Activated CD4-positive, alpha-beta T cell treated with anti-CD3 and anti-CD28 coated beads for 24 hours (primary cell): ENCODE measurements around the gene VBP1.
"Not testable (repeated sequence)": the region's sequence is repeated elsewhere in the genome, so short reads cannot be mapped to it uniquely, and the experiment has no call there.

Source experiments
- DNase-seq, 2 donors: peaks; one replicate each; pipeline ENCODE4 v3.0.0-alpha.2; 2020; ENCODE audit warnings: low read depth in 2 of 2

Gene VBP1, protein sequence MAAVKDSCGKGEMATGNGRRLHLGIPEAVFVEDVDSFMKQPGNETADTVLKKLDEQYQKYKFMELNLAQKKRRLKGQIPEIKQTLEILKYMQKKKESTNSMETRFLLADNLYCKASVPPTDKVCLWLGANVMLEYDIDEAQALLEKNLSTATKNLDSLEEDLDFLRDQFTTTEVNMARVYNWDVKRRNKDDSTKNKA

DNA sequence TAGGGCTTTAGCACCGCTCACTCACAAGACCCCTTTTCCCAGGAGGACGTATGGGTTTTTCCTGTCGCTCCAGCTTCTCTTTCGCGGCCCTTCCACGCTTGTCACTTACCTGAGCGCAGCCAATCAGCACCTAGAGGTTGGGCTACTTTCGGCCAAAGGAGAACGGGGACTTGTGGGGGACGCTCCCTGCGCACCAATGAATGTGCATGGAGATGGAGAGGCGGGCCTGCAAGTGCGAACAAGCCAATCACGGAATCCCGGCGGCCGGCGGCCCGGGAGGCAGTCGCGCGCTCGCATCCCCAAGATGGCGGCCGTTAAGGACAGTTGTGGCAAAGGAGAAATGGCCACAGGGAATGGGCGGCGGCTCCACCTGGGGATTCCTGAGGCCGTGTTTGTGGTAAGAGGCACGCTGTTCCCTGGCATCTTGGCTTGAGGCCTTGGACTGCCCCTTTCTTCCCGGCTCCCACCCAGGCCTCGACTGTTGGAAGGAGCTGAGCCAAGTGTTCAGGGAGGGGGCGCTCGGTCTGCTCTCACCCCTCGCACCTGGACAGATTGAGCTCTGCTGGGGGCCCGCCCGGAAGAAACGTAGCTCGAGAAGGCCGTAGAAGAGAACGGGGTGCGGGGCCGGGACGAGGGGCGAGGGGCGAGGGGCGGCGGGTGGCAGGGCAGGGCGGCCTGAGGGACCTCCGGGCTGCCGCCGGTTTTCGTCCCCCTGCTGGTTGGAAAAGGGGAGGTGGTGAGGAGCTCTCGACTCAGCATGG is at the start of gene VBP1:
VBP1 (plus strand) TSS at position 282 of the 761 bp plus-strand sequence; CDS start at position 305, 23 bp downstream.
- peak; percentile 67 to 70 for DNase-seq

DNA sequence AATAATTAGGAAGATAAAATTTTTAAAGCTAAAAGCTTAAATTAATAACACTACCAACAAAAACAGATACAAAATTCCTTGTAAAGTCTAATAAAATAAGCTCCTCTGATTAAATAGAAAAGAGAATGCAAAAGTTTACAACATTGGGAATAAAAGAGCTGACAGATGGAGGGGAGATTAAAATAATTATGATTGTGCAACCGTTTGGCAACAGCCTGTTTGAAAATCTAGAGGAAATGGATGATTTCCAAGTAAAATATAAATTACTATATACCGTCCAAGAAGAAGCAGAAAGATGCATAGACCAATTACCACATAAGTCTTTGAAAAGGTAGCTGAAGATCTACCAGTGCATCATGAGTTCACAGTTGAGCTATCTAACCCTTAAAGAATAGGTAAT is 46.4 kb upstream of the VBP1 start:
- DNase-seq, result no peak

DNA sequence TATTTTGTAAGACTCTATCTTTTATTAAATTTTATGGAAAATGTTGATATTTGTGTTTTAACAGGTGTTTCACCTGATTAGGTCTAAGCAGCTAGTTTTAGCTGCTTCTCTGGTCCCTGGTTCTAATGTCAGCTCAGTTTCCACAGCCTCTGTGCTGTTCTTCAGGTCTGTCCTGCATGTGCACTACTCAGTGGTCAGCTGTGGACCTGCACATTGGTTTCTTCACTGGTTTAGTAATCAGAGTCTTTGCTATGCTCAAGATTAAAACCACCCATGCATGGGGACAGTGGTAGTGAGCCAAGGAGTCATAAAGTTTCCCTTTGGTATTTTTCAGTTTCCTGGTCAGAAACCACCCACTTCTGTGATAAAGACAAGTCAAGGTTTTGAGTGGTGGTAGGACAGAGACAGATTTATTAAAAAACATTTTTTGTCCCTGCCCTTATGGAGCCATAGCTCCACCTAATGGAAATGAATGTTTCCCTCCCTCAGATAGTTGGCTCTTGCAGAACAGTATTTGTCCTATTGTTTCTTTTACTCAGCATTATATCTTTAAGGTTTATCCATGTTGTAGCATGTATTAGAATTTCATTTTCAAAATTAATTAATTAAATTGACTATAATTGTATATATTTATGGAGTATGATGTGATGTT is 36.8 kb upstream of the VBP1 start:
- DNase-seq, result no peak

DNA sequence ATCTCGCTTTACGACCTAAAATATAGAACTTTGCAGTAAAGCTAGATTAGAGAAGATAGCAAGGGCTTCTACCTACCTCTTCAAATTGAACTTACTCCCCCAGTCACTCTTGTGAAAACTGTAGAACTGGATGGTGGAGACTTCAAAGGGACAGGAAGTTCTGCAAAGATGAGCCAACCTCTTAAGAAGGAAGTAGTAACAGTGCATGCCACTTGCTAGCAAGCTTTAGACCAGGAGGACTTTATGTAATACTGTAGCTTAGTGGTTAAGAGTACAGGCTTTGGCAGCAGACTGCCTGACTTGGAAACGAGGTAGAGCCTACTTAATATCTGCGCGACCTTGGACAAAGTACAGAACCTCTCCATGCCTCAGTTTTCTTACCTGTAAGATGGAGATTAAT is 27.5 kb upstream of the VBP1 start:
- no peak for DNase-seq

DNA sequence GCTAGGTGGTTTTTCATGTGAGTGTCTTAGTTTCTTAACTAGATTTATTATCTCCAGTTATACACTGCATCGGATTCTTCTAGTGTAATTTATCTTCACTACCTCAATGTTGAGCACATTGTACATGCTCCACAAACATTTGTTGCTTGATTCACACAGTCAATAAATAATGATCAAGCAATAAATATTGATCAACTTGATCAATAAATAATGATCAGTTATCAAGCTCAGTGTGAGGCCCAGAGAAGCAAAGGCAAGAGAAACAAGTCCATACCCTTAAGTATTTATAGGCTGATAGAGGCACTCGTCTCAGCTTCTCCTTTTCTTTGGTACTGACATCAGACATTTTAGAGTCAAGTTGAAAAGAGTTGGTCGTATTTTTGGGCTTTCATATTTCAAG is 5.1 kb upstream of the VBP1 start:
- no peak for DNase-seq

DNA sequence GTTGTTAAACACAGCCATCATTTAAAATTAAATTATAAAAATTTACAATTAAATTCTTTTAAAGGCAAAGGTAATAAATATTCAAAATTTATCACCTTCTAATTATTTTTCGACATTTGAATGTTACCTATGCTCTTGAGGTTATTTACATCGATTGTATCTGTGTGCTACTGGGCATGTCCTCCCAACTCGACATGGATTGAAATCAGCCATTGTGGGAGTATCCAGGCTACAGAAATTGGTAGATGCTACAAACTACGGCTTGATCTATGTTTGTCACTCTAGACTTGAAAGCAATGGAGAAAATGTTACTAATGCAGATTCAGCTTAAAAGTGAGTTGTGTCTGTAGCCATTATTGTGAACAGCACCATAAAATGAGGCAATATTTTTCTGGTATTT is 2.5 kb upstream of the VBP1 start:
- DNase-seq, result no peak

DNA sequence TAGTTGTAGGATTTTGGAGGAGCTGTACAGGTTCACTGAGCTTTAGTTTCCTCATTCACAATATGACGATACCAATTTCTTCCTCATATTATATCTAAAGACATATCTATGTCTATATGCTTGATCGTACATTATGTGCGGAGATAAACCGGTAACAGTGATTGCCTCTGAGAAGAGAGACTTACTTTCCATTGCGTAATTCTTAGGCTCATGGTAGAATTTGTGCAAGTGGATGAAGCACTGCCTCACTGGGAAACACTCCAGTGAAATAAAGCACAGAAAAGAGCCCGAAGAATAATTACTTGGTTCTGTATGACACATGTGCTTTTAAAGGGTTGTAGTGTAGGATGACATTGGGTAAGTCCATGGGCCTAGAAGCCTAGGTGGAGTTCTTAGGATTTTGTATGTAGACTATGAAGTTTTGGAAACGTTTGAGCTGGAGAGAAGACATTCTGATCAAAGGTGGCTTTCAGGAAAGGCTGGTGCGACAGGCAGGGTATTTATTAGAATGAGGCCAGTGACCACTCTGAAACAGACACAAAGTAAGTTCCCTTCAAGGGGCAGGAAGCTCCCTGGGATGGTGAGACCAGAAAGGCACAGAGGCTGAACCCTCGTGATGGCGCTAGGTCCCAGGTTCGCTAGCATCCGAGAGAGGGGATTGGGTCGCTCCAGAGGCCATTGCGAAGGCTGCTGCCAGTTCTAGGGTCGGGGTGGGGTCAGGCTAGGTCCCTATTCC is 649 bp upstream of the VBP1 start:
- DNase-seq, result no peak

DNA sequence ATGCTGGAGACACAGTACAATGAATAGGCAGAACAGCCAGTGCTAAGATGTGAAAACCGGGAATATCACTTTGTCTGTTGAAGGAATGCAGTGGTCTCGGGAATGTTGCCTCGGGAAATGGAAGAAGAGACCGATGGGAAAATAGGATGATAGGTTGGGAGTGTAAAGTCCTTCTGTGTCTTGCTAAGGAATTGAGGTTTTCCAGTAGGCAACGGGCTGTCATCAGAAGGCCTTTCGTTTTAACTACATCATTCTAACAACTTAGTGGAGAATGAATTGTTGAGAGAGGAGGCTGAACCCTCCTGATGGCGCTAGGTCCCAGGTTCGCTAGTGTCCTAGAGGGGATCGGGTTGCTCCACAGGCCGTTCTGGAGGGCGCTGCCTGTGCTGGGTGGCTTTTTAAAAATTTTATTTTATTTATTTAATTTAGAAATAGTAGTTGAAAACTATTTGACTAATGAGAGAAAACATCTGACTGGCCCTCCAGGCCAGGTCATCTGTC is 730 bp downstream of the VBP1 start:
- DNase-seq, result no peak

DNA sequence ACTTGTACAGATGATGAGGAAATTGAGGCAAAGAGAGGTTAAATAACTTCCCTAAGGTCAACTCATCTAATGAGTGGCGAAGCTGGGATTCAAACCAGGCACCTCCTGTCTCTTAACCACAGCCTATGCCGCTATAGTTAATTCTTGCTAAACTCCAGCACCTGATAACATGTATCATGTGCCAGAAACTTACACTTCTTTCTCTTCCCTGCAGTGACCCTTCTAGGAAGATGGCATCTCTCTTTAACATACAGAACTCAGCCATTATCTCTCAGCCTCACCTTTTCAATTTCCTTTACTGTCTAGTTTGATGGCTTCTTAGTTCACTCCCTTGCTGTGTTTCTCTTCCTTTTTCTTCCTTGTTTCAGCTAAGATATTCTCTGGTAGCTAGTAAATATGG is 2.5 kb downstream of the VBP1 start:
- DNase-seq, result no peak

DNA sequence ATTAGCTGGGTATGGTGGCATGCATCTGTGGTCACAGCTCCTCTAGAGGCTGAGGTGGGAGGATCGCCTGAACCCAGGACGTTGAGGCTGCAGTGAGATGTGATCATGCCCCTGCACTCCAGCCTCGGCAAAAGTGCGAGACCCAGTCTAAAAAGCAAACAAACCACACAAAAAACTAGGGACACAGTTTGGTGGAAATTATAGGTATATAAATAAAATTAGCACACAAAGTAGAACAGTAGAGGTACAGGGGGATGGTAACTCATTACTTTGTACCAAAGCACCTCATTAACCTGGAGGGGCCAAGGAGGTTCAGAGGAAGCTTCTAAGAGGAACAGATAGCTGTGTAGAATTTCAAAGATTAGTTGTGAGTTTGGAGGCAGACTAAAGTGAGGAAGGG is 5.1 kb downstream of the VBP1 start:
- no peak for DNase-seq

DNA sequence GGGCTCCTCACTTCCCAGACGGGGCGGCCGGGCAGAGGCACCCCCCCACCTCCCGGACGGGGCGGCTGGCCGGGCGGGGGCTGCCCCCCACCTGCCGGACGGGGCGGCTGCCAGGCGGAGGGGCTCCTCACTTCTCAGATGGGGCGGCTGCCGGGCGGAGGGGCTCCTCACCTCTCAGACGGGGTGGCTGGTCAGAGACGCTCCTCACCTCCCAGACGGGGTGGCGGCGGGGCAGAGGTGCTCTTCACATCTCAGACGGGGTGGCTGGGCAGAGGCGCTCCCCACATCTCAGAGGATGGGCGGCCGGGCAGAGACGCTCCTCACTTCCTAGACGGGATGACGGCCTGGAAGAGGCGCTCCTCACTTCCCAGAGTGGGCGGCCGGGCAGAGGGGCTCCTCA is 7.5 kb downstream of the VBP1 start:
- not testable (repeated sequence) for DNase-seq

DNA sequence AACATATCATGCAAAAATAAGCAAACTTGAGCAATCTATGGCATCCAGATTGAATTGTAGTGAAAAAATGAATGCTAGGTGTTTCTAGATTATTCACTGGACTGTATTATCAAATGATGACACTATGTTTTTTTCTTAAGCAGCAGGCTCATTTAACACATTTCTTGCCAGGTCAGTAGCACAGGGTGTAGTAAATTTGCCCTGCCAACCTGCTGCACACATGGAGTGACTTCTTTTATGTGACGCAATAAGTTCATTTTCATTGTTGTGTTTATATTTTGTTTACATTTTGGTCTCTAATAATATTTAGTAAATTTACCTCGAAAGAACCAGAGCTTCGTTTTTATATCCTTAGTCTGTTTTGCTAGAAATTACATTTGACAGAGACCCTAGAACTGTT is 9.5 kb downstream of the VBP1 start:
- DNase-seq, result no peak

DNA sequence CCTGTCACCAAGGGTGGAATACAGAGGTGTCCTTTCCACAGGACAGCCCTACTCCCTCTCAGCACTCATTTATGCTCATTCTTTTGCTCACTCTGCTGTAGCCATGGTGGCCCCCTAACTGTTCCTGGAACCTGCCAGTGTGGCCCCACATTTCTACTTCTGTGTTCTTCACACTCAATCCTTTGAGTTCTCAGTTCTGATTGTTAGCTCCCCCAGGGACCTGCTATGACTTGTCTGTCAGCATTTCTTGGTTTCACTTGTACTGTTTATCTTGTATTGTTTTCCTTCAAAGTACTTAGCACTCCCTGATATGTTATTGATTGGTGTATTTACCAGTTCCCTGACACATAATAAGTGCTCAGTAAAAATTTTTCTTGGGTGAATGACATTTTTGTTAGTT is 14.9 kb downstream of the VBP1 start:
- no peak for DNase-seq

DNA sequence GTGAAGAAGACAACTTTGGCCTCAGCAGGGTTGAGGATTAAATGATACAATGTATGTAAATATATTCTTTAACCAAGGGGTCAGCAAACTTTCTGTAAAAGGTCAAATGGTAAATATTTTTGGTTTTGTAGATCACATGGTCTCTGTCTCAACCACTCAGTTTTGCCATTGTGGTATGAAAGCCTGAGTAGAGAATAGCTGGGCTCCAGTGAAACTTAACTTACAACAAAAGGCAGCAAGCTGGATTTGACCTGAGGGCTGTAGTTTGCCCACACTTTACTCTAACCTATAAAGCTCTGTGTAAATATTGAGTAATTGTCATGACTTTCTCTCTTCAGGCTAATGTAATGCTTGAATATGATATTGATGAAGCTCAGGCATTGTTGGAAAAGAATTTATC is 19.6 kb downstream of the VBP1 start:
- DNase-seq, result no peak

DNA sequence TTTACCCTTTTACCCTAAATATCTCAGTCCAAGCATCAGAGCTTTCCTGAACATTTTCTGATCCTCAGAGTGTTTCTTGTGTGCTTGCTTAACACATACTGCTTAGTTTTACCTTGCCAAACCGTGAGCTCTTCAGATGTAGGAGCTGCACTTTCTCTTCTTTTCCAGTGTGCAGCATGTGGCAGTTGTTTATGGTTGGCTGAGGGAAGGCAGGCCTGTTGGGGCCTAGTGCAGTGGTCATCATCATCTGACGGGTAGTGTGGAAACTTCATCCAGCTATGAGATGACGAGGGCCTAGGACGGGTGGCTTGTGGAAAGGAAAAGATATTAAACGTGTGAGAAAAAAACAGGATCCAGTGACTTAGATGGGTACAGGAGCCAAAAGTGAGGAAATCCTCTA is 21.5 kb downstream of the VBP1 start:
- no peak for DNase-seq

DNA sequence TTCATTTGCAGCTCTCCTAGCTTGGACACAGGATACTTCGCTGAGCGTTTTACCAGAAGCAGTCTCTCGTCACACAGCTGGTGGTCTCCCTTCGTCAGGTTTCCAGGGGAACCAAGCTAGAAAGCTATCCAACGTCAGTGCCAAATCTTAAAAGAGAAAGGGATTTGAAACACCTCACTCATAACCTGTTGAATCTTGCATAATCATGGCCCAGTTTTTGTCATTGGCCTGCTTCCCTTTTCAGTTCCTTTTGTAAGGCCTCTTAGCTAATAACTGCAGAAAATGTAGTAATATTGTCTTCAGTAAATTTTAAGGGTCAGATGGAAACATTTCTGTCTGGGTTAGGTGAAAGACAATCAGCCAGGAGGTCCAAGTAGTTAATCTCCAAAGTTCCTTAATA is 26.0 kb downstream of the VBP1 start:
- no peak for DNase-seq

DNA sequence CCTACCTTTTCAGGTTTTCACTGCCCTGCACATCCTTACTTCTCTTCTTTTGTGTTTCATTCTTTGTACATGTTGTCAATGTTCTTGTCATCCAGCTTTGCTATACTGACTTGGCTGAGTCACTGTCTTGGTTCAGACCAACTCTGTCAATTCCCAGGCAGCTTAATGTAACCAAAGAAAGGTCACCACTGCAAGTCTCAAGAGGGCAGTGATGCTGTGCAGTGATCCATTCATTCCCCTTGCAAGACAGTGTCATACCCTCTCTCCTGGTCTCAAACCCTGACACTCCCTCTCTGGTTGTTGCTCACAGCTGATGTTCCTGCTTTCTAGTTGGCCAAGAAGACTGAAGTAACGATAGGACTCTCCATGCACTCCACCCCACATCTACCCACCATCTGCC is 30.5 kb downstream of the VBP1 start:
- DNase-seq, result no peak

DNA sequence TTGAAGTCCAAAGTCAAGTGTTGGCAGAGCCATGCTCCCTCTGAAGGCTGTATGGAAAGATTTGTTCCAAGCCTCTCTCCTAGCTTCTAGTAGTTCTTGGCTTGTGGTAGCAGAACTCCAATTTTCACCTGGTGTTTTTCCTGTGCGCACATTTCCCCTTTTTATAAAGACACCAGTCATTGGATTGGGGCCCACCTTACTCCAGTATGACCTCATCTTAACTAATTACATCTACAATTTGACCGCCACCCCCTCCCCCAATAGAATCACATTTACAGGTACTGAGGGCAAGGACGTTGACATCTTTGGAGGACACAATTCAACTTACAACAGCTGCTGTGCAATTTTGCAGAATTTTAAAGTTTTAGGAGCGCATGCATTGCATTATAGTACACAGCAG is 31.2 kb downstream of the VBP1 start:
- no peak for DNase-seq

DNA sequence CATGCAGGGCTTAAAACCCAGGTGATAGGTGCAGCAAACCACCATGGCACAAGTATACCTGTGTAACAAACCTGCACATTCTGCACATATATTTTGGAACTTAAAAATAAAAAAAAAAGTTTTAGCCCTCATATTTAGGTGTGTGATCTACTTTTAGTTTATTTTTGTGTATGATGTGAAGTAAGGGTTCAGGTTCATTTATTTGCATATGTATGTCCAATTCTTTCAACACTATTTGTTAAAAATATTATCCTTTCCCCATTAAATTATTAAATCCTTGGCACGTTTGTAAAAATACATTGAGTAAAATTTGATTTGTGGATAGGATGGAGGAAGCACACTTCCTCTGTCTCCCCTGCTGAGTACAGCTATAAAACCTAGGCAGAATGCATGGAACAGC is 35.1 kb downstream of the VBP1 start:
- DNase-seq, result no peak

DNA sequence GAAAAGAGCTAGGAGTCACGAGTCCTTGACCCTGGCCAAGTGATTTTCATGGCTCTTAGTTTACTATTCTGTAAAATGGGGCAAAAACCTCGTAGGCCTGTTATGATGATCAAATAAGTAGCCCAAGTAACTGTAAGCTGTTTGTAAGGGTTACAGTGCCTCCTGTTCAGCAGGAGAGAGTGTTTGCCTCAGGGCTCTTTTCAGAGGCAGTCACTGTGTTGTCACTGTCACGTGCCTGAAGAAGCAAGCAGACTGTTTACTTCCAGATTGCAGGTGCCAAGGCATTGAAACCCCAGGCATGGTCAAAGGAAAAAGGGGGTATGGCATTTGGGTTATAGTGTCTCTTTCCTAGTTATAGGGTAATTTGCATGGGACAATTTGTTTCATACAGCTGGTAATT is 43.5 kb downstream of the VBP1 start:
- DNase-seq, result no peak

DNA sequence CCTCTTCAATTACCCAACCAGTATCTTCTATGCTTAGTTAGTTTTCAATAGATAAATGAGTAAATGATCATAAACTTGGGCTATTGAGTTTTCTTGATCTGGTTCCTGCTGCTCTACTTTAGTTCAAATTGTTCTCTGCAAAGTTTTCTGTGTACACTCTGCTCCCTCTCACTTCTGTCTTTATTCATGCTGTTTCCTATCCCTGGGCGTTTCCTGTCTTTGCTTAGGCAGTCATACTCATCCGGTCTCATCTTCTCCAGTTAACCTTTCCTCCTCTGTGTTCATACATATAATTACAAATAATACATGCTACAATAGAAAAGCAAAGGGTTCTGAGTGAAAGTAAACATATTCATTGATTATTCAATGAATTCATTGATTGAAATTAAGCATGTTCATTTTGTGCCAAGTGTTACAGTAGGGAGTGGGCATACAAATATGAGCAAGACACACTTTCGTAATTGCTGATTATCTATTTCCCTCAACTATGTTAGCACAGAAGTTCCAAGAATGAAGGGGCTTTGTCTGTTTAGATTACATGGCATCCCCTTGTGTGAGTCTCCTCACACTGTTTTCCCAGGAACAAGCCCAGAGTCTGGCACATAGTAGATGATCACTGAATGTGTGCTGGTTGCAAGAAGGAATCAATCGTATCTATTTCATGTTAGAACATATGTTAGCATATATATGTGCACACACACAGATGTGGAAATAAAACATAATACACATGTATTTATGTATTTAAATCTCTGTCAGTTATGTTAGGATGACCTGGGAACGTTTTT is 46.9 kb downstream of the VBP1 start:
- no peak for DNase-seq
